Caki2 (cell line): ENCODE results near the gene HNRNPDL. TPM values are rescaled to one million over a fixed set of nuclear protein-coding genes. Genes with fewer than 3 reads are reported as not detected.
"Not testable (repeated sequence)": the region's sequence is repeated elsewhere in the genome, so short reads cannot be mapped to it uniquely, and the experiment has no call there.

Source experiments
- DNase-seq: peaks from one replicate; pipeline ENCODE4 v3.0.0-alpha.2; 2015; ENCODE audit warnings: low read depth
- in situ Hi-C: cut with HindIII; loops from 2 replicates; pipeline ENCODE4 v1.10.0; 2016; ENCODE audit warnings: low sequenced_read_pairs, low pct_unique_long_range_greater_than_20kb, mixed read lengths
- total RNA-seq: library from RNA; depleted of rRNA; stranded (reverse); fragments of >200 nt; shearing (Covaris generic); gene quantifications from 2 replicates; pipeline ENCODE4 v1.2.3, GENCODE V29; 2014; ENCODE audit warnings: low replicate concordance; rRNA removed

HNRNPDL gene
- 118 and 140 TPM in 2 replicates for total RNA-seq

- in situ Hi-C loops = no loop called here
- peak; percentile 98 for DNase-seq
Measured at GRCh38 chr4:82430193-82430963, at the start of gene HNRNPDL, which contains the start of gene ENOPH1. HNRNPDL (minus strand) TSS chr4:82430462; CDS start chr4:82429690, 772 bp downstream. ENOPH1 (plus strand) TSS chr4:82430590; CDS start chr4:82430830, 240 bp downstream.

- in situ Hi-C loops = no loop called here
- no peak for DNase-seq
Measured at GRCh38 chr4:82479562-82479961, 49.3 kb upstream of the HNRNPDL start.

- DNase-seq, in situ Hi-C loops: not testable (repeated sequence)
Measured at GRCh38 chr4:82477469-82477868, 47.2 kb upstream of the HNRNPDL start.

GRCh38 chr4:82475931-82476330, 45.7 kb upstream of the HNRNPDL start:
- DNase-seq, in situ Hi-C loops: not testable (repeated sequence)

GRCh38 chr4:82473621-82474164, 43.4 kb upstream of the HNRNPDL start:
- DNase-seq = no peak
- in situ Hi-C loops = no loop called here

- DNase-seq, in situ Hi-C loops: not testable (repeated sequence)
Measured at GRCh38 chr4:82473080-82473479, 42.8 kb upstream of the HNRNPDL start.

GRCh38 chr4:82469791-82470345, 39.6 kb upstream of the HNRNPDL start:
- peak; percentile 8 for DNase-seq
- in situ Hi-C loops = no loop called here

GRCh38 chr4:82467471-82467870, 37.2 kb upstream of the HNRNPDL start:
- in situ Hi-C loops = no loop called here
- no peak for DNase-seq

GRCh38 chr4:82463221-82463620, 33.0 kb upstream of the HNRNPDL start:
- DNase-seq = no peak

GRCh38 chr4:82462415-82462831, 32.2 kb upstream of the HNRNPDL start:
- in situ Hi-C loops = no loop called here
- peak; percentile 57 for DNase-seq

More at GRCh38 chr4:82463221-82463620, 33.0 kb upstream of the HNRNPDL start:
- in situ Hi-C loops = no loop called here

- DNase-seq = no peak
- in situ Hi-C loops = no loop called here
Measured at GRCh38 chr4:82461710-82462109, 31.4 kb upstream of the HNRNPDL start.

GRCh38 chr4:82458729-82459128, 28.5 kb upstream of the HNRNPDL start:
- DNase-seq = no peak
- in situ Hi-C loops = no loop called here

GRCh38 chr4:82457266-82457665, 27.0 kb upstream of the HNRNPDL start:
- in situ Hi-C loops = no loop called here
- DNase-seq = no peak

- no peak for DNase-seq
- in situ Hi-C loops = no loop called here
Measured at GRCh38 chr4:82452026-82452425, 21.8 kb upstream of the HNRNPDL start.

GRCh38 chr4:82450966-82451755, 20.9 kb upstream of the HNRNPDL start:
- no peak for DNase-seq
- in situ Hi-C loops = no loop called here

- in situ Hi-C loops = no loop called here
- DNase-seq = no peak
Measured at GRCh38 chr4:82447886-82448285, 17.6 kb upstream of the HNRNPDL start.

GRCh38 chr4:82439088-82439487, 8.8 kb upstream of the HNRNPDL start:
- DNase-seq = no peak
- in situ Hi-C loops = no loop called here

- in situ Hi-C loops = no loop called here
- DNase-seq = no peak
Measured at GRCh38 chr4:82437285-82438005, 7.2 kb upstream of the HNRNPDL start.
